PC-9 (cell line): ENCODE data around the gene TMEM14A. TPM values are rescaled to one million over a fixed set of nuclear protein-coding genes. Genes with fewer than 3 reads are reported as not detected.

Experiments used
- BruUV-seq: library from RNA; stranded (reverse); fragments of 400-500 nt; replicated peaks from 2 replicates; lab custom pipeline; 2021; lab: Mats Ljungman, UMichigan
- CTCF ChIA-PET: fragments of 300-600 bp; sonication (Branson Sonifier 250); formaldehyde crosslinking; loops from one replicate; lab custom pipeline; 2022; ENCODE audit warnings: antibody characterized with exemption; lab: Charles Lee
- POLR2A ChIA-PET: fragments of 300-600 bp; sonication (Branson Sonifier 250); formaldehyde crosslinking; loops from one replicate; lab custom pipeline; 2022; ENCODE audit warnings: antibody characterized with exemption; ENCODE audit not compliant: unreplicated experiment; lab: Charles Lee
- DNase-seq, 2 experiments: peaks; one replicate each; pipeline versions ENCODE4 v3.0.0 to v3.0.0-alpha.2; 2015 to 2022; ENCODE audit warnings: mixed read lengths in 1 of 2
- H2AFZ ChIP-seq: fragments of 200-600 bp; sonication (generic); 2 replicates; pipeline ENCODE4 v1.8.1; 2017; ENCODE audit warnings: antibody characterized with exemption
- H3F3A ChIP-seq: fragments of 200-600 bp; sonication (generic); 2 replicates; pipeline ENCODE4 v1.8.1; 2017; ENCODE audit warnings: antibody characterized with exemption, mild to moderate bottlenecking, low read depth; ENCODE audit not compliant: insufficient read depth
- H3K27ac ChIP-seq: fragments of 200-600 bp; sonication (generic); 2 replicates; pipeline ENCODE4 v1.6.1; 2016; ENCODE audit warnings: mixed run types
- H3K27me3 ChIP-seq: fragments of 200-600 bp; sonication (generic); 2 replicates; pipeline ENCODE4 v1.6.1; 2016; ENCODE audit warnings: low read depth, mixed run types; ENCODE audit not compliant: insufficient read depth
- H3K36me3 ChIP-seq: fragments of 200-600 bp; sonication (generic); 2 replicates; pipeline ENCODE4 v1.6.1; 2016; ENCODE audit warnings: low read depth, mixed run types
- H3K4me1 ChIP-seq: fragments of 200-600 bp; sonication (generic); replicated peaks from 2 replicates; pipeline ENCODE4 v1.6.1; 2016; ENCODE audit warnings: mixed run types; ENCODE audit not compliant: insufficient read depth
- H3K4me2 ChIP-seq: fragments of 200-600 bp; sonication (generic); 2 replicates; pipeline ENCODE4 v1.6.1; 2017; ENCODE audit warnings: mixed run types
- H3K4me3 ChIP-seq: fragments of 200-600 bp; sonication (generic); 2 replicates; pipeline ENCODE4 v1.6.1; 2016; ENCODE audit warnings: mixed run types
- H3K79me2 ChIP-seq: fragments of 200-600 bp; sonication (generic); 2 replicates; pipeline ENCODE4 v1.6.1; 2017; ENCODE audit warnings: low read depth, mixed run types
- H3K9me2 ChIP-seq: fragments of 200-600 bp; sonication (generic); 2 replicates; pipeline ENCODE4 v1.8.1; 2017; ENCODE audit warnings: mild to moderate bottlenecking; ENCODE audit not compliant: insufficient read depth
- H3K9me3 ChIP-seq: fragments of 200-600 bp; sonication (generic); 2 replicates; pipeline ENCODE4 v1.8.1; 2016; ENCODE audit warnings: low read depth; ENCODE audit not compliant: insufficient read depth
- H4K20me1 ChIP-seq: fragments of 200-600 bp; sonication (generic); 2 replicates; pipeline ENCODE4 v1.8.1; 2017; ENCODE audit not compliant: insufficient read depth
- CTCF ChIP-seq: fragments of 200-600 bp; sonication (generic); conservative IDR thresholded peaks from 2 replicates; pipeline ENCODE4 v1.6.1; 2017; ENCODE audit warnings: mixed run types, antibody characterized with exemption, mild to moderate bottlenecking, moderate library complexity
- EZH2 ChIP-seq: fragments of 200-600 bp; sonication (generic); IDR thresholded peaks from 2 replicates; pipeline ENCODE4 v1.8.0; 2017; ENCODE audit warnings: antibody characterized with exemption, low read depth
- intact Hi-C: fragments of 100-400 bp; cut with micrococcal nuclease; formaldehyde crosslinking; loops from one replicate; pipeline ENCODE4 v1.10.0; 2022; ENCODE audit not compliant: unreplicated experiment
- total RNA-seq: library from RNA; stranded (reverse); gene quantifications from 2 replicates; pipeline ENCODE4 v1.2.3, GENCODE V29; 2021

TMEM14A gene
- total RNA-seq, 1 experiment from 2014 or later, result 75.2 TPM

GRCh38 chr6:52726193-52726542, 55.3 kb downstream of the TMEM14A start:
- ChIA-PET CTCF (no interaction called here), POLR2A (no interaction called here)
- Histone ChIP-seq H4K20me1 (no peaks in the 10 kb centered on the region), H3F3A (peaks cover 17% of the 10 kb centered on the region), H2AFZ (no peak overlapping the region; the same call in 1 of the 2 replicates), H3K27ac (peak overlapping the region; percentile 89), H3K9me3 (no peaks in the 10 kb centered on the region; the same call in 1 of the 2 replicates), H3K4me3 (no peak overlapping the region), H3K4me2 (peak overlapping the region; percentile 54; the same call in 1 of the 2 replicates), H3K36me3 (no peaks in the 10 kb centered on the region), H3K4me1 (peaks cover 34% of the 10 kb centered on the region), H3K27me3 (no peaks in the 10 kb centered on the region), H3K9me2 (no peaks in the 10 kb centered on the region), H3K79me2 (no peaks in the 10 kb centered on the region)
- intact Hi-C loops, result loop anchor here (10.0 kb wide), 1 partner anchor 89 kb away; no protein-coding TSS in a partner anchor
- BruUV-seq, result no TSS peak
- TF ChIP-seq EZH2, result no peak
- TF ChIP-seq CTCF, result no peak
- DNase-seq, result no peak

DNA sequence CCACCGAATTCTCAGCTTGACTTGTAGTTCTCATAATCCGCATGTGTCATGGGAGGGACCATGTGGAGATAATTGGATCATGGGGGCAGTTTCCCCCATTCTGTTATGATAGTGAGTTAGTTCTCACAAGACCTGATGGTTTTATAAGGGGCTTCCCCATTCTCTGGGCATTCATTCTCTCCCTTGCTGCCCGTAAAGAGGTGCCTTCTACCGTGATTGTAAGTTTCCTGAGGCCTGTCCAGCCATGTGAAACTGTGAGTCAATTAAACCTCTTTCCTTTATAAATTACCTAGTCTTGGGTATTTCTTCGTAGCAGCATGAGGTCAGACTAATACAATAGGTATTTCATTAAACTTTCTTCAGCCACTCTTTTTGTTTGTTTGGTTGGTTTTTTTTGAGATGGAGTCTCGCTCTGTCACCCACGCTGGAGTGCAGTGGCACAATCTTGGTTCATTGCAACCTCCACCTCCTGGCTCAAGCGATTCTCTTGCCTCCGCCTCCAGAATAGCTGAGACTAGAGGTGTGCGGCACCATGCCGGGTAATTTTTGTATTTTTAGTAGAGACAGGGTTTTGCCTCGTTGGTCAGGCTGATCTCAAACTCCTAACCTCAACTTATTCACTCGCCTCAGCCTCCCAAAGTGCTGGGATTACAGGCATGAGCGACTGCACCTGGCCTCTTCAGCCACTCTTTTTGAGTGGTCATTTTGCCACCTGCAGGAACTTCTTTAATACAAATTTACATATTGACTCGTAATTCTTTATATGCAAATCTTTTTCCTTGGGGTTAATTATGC, 56.0 kb downstream of the TMEM14A start:
- no TSS peak for BruUV-seq
- Histone ChIP-seq H2AFZ (no peak overlapping the region; the same call in 1 of the 2 replicates), H3F3A (peaks cover 17% of the 10 kb centered on the region), H3K9me2 (no peaks in the 10 kb centered on the region), H3K27ac (peak overlapping the region; percentile 89), H3K36me3 (no peaks in the 10 kb centered on the region), H3K9me3 (no peaks in the 10 kb centered on the region; the same call in 1 of the 2 replicates), H4K20me1 (no peaks in the 10 kb centered on the region), H3K4me2 (0 out of 2 replicates have a peak overlapping the region, but pooled peaks have one; percentile 54), H3K4me1 (peaks cover 34% of the 10 kb centered on the region), H3K4me3 (no peak overlapping the region), H3K79me2 (no peaks in the 10 kb centered on the region), H3K27me3 (no peaks in the 10 kb centered on the region)
- no peak for DNase-seq
- POLR2A ChIA-PET, result no interaction called here
- CTCF ChIA-PET, result no interaction called here
- TF ChIP-seq EZH2, result no peak
- intact Hi-C loops, result loop anchor here (10.0 kb wide), 1 partner anchor 88 kb away; no protein-coding TSS in a partner anchor

DNA sequence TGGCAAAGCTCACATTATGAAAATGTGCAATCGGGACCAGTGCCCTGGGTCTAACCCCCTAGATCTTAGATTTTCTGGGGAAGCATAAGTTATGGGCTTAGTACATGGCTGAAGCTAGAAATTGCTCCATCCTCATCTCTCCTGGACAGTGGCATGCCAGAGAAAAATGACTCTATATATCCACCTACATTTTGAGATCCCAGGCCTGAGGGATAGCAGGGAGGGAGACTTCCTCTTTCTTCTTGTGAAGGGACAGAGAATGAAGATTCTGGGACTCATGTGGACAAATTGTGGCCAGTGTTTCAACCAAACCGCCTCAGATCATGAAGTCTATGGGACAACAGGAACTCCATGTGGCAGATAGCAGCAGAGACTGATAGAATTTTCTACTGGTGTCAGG, 57.0 kb downstream of the TMEM14A start:
- H3K36me3 ChIP-seq, result no peaks in the 10 kb centered on the region
- CTCF ChIA-PET, result no interaction called here
- no peaks in the 10 kb centered on the region for H3K27me3 ChIP-seq
- H2AFZ ChIP-seq, result no peak overlapping the region
- TF ChIP-seq EZH2, result no peak
- TF ChIP-seq CTCF, result no peak
- intact Hi-C loops, result loop anchor here (10.0 kb wide), 1 partner anchor 87 kb away; no protein-coding TSS in a partner anchor
- no peak overlapping the region for H3K4me3 ChIP-seq
- no peaks in the 10 kb centered on the region for H3K9me2 ChIP-seq
- no peaks in the 10 kb centered on the region; the same call in 1 of the 2 replicates for H3K9me3 ChIP-seq
- H4K20me1 ChIP-seq, result no peaks in the 10 kb centered on the region
- no peak overlapping the region for H3K4me2 ChIP-seq
- no peaks in the 10 kb centered on the region for H3K79me2 ChIP-seq
- no peak overlapping the region for H3K27ac ChIP-seq
- peaks cover 17% of the 10 kb centered on the region for H3F3A ChIP-seq
- peaks cover 34% of the 10 kb centered on the region for H3K4me1 ChIP-seq
- POLR2A ChIA-PET, result no interaction called here
- BruUV-seq, result no TSS peak
- DNase-seq, result no peak
